ENCODE data around the gene TUBB3. TPM values are rescaled to one million over a fixed set of nuclear protein-coding genes. Genes with fewer than 3 reads are reported as not detected.
"Not testable (repeated sequence)": the region's sequence is repeated elsewhere in the genome, so short reads cannot be mapped to it uniquely, and the experiment has no call there.

Gene TUBB3
- total RNA-seq, 1 experiment from 2014 or later: 443 TPM

DNA sequence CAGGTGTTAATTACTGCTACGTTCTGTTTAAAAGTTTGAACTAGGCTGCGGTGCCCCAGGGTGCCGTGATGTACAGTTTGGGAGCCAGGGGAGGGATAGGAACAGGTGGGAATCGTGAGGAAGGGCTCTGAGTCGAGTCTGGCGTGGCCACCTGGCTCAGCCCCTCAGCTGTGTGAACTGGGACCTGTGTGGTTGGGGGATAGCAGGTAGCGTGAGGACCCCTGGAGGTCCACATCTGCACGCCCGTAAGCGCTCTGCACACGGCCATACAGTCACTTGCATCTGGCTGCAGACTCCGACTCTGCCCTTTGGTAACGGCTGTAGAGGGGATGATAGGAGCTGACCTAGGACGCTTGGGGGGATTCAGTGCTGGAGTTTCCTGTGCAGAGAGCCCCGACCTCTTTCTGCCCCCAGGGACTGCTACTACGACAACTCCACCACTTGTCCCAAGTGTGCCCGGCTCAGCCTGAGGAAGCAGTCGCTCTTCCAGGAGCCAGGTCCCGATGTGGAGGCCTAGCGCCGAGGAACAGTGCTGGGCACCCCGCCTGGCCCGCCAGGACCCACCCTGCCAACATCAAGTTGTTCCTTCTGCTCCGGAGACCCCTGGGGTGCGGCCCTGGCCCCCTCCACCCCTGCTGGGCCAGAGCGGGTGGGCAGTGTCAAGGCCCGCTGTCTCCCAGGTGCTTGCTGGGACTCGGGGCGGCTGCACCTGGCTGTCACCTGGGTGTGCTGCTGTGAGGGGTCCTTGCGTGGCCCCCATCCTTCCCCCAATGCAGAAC lies 42.5 kb downstream of the TUBB3 start:
- DNase-seq (ENCODE audit: low read depth): no peak

- no peak for DNase-seq (ENCODE audit: low read depth)
These were observed 43.6 kb downstream of the TUBB3 start for GRCh38 chr16:89966756-89967155.

GRCh38 chr16:89967436-89967835 lies 44.3 kb downstream of the TUBB3 start:
- DNase-seq (ENCODE audit: low read depth): not testable (repeated sequence)

- DNase-seq (ENCODE audit: low read depth): not testable (repeated sequence)
These were observed 44.9 kb downstream of the TUBB3 start for GRCh38 chr16:89968074-89968473.

- no peak for DNase-seq (ENCODE audit: low read depth)
These were observed 46.7 kb downstream of the TUBB3 start for GRCh38 chr16:89969741-89970410.

- DNase-seq (ENCODE audit: low read depth): no peak
These were observed 48.5 kb downstream of the TUBB3 start for GRCh38 chr16:89971495-89972243.

DNA sequence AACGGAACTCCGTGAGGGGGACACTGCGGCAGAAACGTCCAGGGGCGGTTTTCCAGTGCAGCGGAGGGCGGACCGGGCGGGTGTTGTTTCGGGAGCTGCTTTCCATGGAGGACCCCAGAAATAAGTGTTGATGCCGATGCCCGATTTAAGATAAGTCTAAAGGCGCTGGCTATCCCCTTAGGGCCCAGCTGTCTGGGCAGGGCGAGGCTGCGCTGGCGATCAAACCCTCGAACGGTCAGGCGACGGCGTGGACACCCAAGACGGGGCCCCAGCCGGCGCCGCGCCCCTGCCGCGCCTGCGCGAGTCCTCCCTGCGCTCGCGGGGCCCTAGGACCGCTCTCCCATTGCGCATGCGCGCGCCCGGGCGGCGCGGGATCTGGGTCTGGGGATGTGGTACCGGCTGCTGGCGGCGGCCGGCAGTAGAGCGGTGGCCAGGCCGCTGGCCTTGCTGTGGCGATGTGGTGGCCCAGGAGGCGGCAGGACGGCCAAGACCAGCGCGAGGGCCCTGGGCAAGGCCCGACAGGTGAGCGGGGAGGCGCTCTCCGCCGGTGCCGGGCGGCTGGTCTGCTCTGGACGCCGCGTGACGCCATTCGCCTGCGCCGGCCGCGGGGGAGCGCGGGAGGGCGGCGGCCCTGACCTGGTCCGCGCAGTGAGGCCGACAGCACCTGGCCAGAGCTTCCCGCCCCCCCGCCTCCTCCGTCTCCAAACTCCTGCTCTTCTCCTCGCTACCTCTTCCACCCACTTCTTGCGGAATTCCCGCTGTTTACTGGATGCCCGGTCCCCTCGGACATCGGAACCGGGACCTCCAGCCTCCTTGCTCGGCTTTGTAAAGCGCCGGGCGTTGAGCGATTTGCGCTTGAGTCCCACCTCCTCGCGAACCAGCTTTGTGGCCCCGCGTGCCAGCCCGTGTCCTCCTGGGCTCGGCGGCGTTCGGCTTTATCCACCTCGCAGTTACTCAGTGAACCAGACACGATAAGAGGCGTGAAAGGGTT lies 49.4 kb downstream of the TUBB3 start:
- peak; percentile 88 for DNase-seq (ENCODE audit: low read depth)

- no peak for DNase-seq (ENCODE audit: low read depth)
These were observed 50.1 kb downstream of the TUBB3 start for GRCh38 chr16:89973235-89973634.

DNA sequence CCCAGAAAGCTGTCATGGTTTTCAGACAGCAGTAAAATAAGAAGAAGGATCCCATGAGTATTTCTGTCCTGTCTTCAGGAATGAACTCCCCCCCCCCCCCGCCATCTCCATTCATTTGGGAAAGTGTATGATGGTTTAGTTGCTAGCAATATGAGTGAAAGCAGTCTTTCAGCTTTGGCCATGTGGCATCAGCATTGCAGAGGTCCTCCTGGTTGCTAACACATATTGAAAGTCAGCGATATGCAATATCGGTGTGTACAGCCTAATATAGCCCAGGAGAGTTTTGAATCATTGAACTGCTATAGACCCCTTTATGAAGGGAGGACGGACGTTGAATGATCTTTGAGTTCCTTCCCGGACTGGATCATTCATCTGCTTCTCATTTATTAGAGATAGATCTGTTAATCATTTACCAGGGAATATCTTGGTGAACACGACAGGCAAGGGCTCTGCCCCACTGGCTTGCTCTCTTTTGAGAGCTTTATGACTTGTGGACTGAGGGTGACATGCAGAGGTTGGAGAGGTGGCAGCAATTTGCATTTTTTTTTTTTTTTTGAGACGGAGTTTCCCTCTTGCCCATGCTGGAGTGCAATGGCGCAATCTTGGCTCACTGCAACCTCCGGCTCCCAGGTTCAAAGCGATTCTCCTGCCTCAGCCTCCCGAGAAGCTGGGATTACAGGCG lies 50.7 kb downstream of the TUBB3 start:
- no peak for DNase-seq (ENCODE audit: low read depth)

GRCh38 chr16:89974870-89975269 lies 51.7 kb downstream of the TUBB3 start:
- no peak for DNase-seq (ENCODE audit: low read depth)

- DNase-seq (ENCODE audit: low read depth): no peak
These were observed 58.3 kb downstream of the TUBB3 start for GRCh38 chr16:89981414-89981813.

DNA sequence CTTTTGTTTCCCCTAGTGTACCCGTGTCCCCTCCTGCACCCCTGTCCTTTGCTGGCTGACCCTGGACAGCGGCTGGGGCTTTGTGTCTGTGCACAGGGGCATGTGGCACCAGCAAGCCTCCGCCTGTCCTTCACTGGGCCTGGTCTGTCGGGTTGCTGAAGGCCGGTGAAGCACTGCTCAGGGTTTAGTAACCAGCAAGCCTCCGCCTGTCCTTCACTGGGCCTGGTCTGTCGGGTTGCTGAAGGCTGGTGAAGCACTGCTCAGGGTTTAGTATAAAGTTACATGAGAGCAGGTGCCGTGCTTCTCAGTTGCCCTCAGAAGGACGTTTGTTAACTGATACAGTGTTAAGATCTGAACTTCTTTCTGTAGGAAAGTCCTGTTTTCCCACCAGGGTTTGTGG lies 59.2 kb downstream of the TUBB3 start:
- no peak for DNase-seq (ENCODE audit: low read depth)

GRCh38 chr16:89983536-89983935 lies 60.4 kb downstream of the TUBB3 start:
- no peak for DNase-seq (ENCODE audit: low read depth)

DNA sequence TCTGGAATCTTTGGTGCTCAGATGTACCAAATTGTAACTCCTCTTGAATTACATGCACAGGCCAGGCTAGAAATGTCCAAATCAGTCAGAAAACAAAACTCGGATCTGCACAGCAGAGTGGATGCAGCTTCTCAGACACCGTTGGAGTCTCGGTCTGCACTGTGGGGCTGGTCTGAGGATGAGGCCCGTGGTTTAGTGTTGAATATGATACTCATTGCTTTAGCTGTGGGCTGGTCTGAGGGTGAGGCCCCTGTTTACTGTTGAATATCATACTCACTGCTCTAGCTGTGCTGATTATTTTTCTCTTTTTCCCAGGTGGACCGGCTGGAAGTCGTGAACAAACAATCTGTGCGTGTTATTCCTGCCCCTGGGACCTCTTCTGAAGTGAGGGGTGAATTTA lies 61.1 kb downstream of the TUBB3 start:
- DNase-seq (ENCODE audit: low read depth): no peak

DNA sequence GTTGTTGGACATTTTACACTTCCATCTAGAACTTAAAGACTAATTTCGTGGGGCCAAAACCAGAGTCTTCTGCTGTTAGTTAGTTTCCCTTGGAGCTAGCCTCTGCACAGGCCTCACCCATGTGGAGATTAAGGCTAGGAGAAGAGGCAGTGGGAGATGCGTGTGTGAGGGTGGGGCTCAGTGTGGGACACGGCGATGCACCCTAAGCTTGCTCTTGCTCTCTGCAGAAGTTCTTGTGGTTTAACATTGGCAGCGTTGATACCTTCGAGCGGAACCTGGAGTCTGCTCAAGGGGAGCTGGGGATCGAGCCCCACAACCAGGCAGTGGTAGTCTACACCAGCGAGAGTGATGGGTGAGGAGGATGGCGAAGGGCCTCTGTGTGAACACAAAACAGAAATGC lies 62.1 kb downstream of the TUBB3 start:
- DNase-seq (ENCODE audit: low read depth): no peak

Other genes starting within 250 kb of the TUBB3 start
- gene CDK10, start 236.7 kb upstream of the TUBB3 start, total RNA-seq (2014; rRNA removed): 60.1 and 67.6 TPM in 2 replicates
- 13.7 and 17.9 TPM in 2 replicates for gene SPATA2L, start 221.6 kb upstream of the TUBB3 start, total RNA-seq (2014; rRNA removed)
- 9.8 and 10.0 TPM in 2 replicates for gene VPS9D1, start 202.4 kb upstream of the TUBB3 start, total RNA-seq (2014; rRNA removed)
- gene ZNF276, start 201.8 kb upstream of the TUBB3 start, total RNA-seq (2014; rRNA removed): 10.6 and 11.7 TPM in 2 replicates
- gene FANCA, start 106.7 kb upstream of the TUBB3 start, total RNA-seq (2014; rRNA removed): 38.9 and 45.3 TPM in 2 replicates
- 6.9 and 7.1 TPM in 2 replicates for gene SPIRE2, start 94.9 kb upstream of the TUBB3 start, total RNA-seq (2014; rRNA removed)
- gene TCF25, start 49.8 kb upstream of the TUBB3 start, total RNA-seq (2014; rRNA removed): 171 and 180 TPM in 2 replicates
- 7.6 and 7.7 TPM in 2 replicates for gene MC1R, start 4.5 kb upstream of the TUBB3 start, total RNA-seq (2014; rRNA removed)
- gene DEF8, start 25.4 kb downstream of the TUBB3 start, total RNA-seq (2014; rRNA removed): 78.2 and 87.1 TPM in 2 replicates
- 8.5 and 10.8 TPM in 2 replicates for gene DBNDD1, start 96.1 kb downstream of the TUBB3 start, total RNA-seq (2014; rRNA removed)
- not detected in 2 replicates for gene PRDM7, start 154.0 kb downstream of the TUBB3 start, total RNA-seq (2014; rRNA removed)